Right lobe of liver (tissue), 4 donors: ENCODE results near the gene CLMN.

ENCODE experiments used
- POLR2A ChIP-seq: fragments of 450-650 bp; IDR thresholded peaks from one replicate; pipeline ENCODE4 v1.6.1; 2017; ENCODE audit warnings: antibody characterized with exemption, mild to moderate bottlenecking
- TF ChIP-seq, protein P1 (sequence below), 4 donors: fragments of 200-600 bp in 3 of 4; fragments of 450-650 bp in 1 of 4; IDR thresholded peaks; one replicate each; pipeline versions ENCODE4 v1.5.1 to v1.8.0; 2016 to 2022; ENCODE audit warnings: antibody characterized with exemption in 4 of 4, mild to moderate bottlenecking in 2 of 4
- donor health status: DM: no; HTN: no; CAD: no.
- donor health status: DM: no; HTN: no; CAD: no.
- donor health status: DM: no; HTN: yes; CAD: no.

DNA sequence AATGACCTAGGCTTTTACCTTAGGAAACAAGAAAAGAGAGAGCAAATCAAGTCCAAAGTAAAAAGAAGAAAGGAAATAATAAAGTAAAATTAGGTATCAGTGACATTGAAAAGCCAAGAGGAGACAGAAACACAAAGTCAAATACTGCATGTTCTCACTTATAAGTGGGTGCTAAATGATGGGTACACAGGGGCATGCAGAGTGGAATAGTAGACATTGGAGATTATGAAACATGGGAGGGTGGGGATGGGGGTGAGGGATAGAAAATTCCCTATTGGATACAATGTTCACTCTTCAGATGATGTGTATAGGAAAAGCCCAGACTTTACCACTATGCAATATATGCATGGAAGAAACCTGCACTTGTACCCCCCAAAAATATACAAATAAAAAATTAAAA lies 35.1 kb upstream of the CLMN start:
- no peak for TF ChIP-seq POLR2A
- TF ChIP-seq, protein P1, sequence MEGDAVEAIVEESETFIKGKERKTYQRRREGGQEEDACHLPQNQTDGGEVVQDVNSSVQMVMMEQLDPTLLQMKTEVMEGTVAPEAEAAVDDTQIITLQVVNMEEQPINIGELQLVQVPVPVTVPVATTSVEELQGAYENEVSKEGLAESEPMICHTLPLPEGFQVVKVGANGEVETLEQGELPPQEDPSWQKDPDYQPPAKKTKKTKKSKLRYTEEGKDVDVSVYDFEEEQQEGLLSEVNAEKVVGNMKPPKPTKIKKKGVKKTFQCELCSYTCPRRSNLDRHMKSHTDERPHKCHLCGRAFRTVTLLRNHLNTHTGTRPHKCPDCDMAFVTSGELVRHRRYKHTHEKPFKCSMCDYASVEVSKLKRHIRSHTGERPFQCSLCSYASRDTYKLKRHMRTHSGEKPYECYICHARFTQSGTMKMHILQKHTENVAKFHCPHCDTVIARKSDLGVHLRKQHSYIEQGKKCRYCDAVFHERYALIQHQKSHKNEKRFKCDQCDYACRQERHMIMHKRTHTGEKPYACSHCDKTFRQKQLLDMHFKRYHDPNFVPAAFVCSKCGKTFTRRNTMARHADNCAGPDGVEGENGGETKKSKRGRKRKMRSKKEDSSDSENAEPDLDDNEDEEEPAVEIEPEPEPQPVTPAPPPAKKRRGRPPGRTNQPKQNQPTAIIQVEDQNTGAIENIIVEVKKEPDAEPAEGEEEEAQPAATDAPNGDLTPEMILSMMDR (IDR thresholded peaks at IDR 0.05) = no peak
